ENCODE results near the gene MALAT1. TPM values are rescaled to one million over a fixed set of nuclear protein-coding genes. Genes with fewer than 3 reads are reported as not detected.

MALAT1 gene
- total and polyA plus RNA-seq, 2 of the 13 experiments (the other 11 are each of a cell fraction or from before 2014, with no cell fraction given): 143 to 1,237 TPM

GRCh38 chr11:65473278-65473860 is 25.5 kb upstream of the MALAT1 start:
- BruUV-seq (replicated peaks): no TSS peak
- H3K4me2 ChIP-seq (ENCODE audit: low read depth, low read length): no peak overlapping the region
- in situ Hi-C loops (cut with HindIII; ENCODE audit: extremely low pct_ligation_motif_present, low pct_unique_long_range_greater_than_20kb): loop anchor here (5.0 kb wide), 1 partner anchor 34 kb away; no protein-coding TSS in a partner anchor
- peaks cover 14% of the 10 kb centered on the region for H3K79me2 ChIP-seq (ENCODE audit: insufficient read depth, low read length)
- no peak overlapping the region for H3K4me3 ChIP-seq (replicated peaks in 1 of 3; ENCODE audit: insufficient read depth in 1 of 3, low read depth in 2 of 3, low read length in 3 of 3)
- FAIRE-seq (no peak), DNase-seq (ENCODE audit: low spot score) (no peak), ATAC-seq (no peak)
- intact Hi-C loops (cut with micrococcal nuclease; ENCODE audit: unreplicated experiment): no loop called here
- peaks cover 58% of the 10 kb centered on the region for H3K4me1 ChIP-seq (ENCODE audit: insufficient read depth, low read length)
- no peaks in the 10 kb centered on the region; a peak in 1 of 5 replicates for H3K27me3 ChIP-seq (ENCODE audit: control insufficient read depth in 1 of 2, insufficient read depth in 2 of 2, low read length in 2 of 2)
- H3K36me3 ChIP-seq (replicated peaks in 1 of 2; ENCODE audit: control insufficient read depth in 1 of 2, insufficient read depth in 2 of 2, low read length in 2 of 2): no peaks in the 10 kb centered on the region
- H3K27ac ChIP-seq (ENCODE audit: extremely low read length, insufficient read depth, low read length): no peak overlapping the region
- no peaks in the 10 kb centered on the region for H3K9me3 ChIP-seq (ENCODE audit: low read length)
- H4K20me1 ChIP-seq (ENCODE audit: insufficient read depth, low read length): no peaks in the 10 kb centered on the region
- no peak overlapping the region for H3K9ac ChIP-seq (ENCODE audit: insufficient read depth, low read depth, low read length)
- CTCF ChIA-PET (ENCODE audit: low intra/inter-chr PET ratio, low total read pairs): no interaction called here
- no peak overlapping the region for H2AFZ ChIP-seq (ENCODE audit: low read length)
- POLR2A ChIA-PET: interaction anchor here (1.0 to 17.5 kb wide), 4 partner anchors 8 to 55 kb away, joined by 3 to 1590 read pairs (median 74); partner anchors contain the start of gene MALAT1
- 86% methylated on average over 7 of the region's 7 CpGs for WGBS (ENCODE audit: low lambda C conversion rate)
- TF ChIP-seq KMT2B (CRISPR knock-in tag; IDR thresholded peaks at IDR 0.05) (no peak), CCDC6 (CRISPR knock-in tag; IDR thresholded peaks at IDR 0.05) (no peak), ZNF441 (CRISPR knock-in tag; IDR thresholded peaks at IDR 0.05; ENCODE audit: borderline replicate concordance) (no peak), ZBTB3 (CRISPR knock-in tag; IDR thresholded peaks at IDR 0.05; ENCODE audit: borderline replicate concordance, low read depth) (no peak), GABPA (IDR thresholded peaks at IDR 0.05; ENCODE audit: low read depth, low read length) (no peak), GABPA (CRISPR knock-in tag; IDR thresholded peaks at IDR 0.05; ENCODE audit: low read depth) (no peak), ZNF75D (CRISPR knock-in tag; IDR thresholded peaks at IDR 0.05; ENCODE audit: borderline replicate concordance) (no peak), ZBTB43 (CRISPR knock-in tag; conservative IDR thresholded peaks at IDR 0.05) (no peak), SATB2 (CRISPR knock-in tag; IDR thresholded peaks at IDR 0.05) (no peak), FOSL2 (CRISPR knock-in tag; IDR thresholded peaks at IDR 0.05) (no peak), KDM3A (CRISPR knock-in tag; IDR thresholded peaks at IDR 0.05; ENCODE audit: low read depth) (no peak), HOXD1 (CRISPR knock-in tag; IDR thresholded peaks at IDR 0.05) (no peak), GPBP1L1 (CRISPR knock-in tag; IDR thresholded peaks at IDR 0.05) (no peak), ZNF362 (CRISPR knock-in tag; IDR thresholded peaks at IDR 0.05; ENCODE audit: borderline replicate concordance) (no peak), E2F5 (CRISPR knock-in tag; conservative IDR thresholded peaks at IDR 0.05) (no peak), FOXA1 (IDR thresholded peaks at IDR 0.05) (no peak), FOXA1 (CRISPR knock-in tag; IDR thresholded peaks at IDR 0.05) (no peak), SRSF9 (IDR thresholded peaks at IDR 0.05; ENCODE audit: borderline replicate concordance, insufficient read depth, low read depth, low read length, poor library complexity, severe bottlenecking) (no peak), POLR2AphosphoS5 (IDR thresholded peaks at IDR 0.05; ENCODE audit: low read depth, low read length) (no peak)

Measured in HepG2 (cell line).